ENCODE measurements around the gene ARHGAP33.
"Not testable (repeated sequence)": the region's sequence is repeated elsewhere in the genome, so short reads cannot be mapped to it uniquely, and the experiment has no call there.

Gene ARHGAP33

GRCh38 chr19:35795564-35795963 is 20.2 kb downstream of the ARHGAP33 start:
- not testable (repeated sequence) for DNase-seq

- DNase-seq = no peak
Observed at GRCh38 chr19:35796645-35797542, 21.5 kb downstream of the ARHGAP33 start.

- DNase-seq = no peak
Observed at GRCh38 chr19:35797663-35798062, 22.3 kb downstream of the ARHGAP33 start.

GRCh38 chr19:35801828-35802227 is 26.5 kb downstream of the ARHGAP33 start:
- no peak for DNase-seq

GRCh38 chr19:35805526-35806102 is 30.2 kb downstream of the ARHGAP33 start:
- no peak for DNase-seq

GRCh38 chr19:35806597-35806996 is 31.2 kb downstream of the ARHGAP33 start:
- DNase-seq = no peak

- DNase-seq = no peak
Observed at GRCh38 chr19:35807633-35808032, 32.3 kb downstream of the ARHGAP33 start.

GRCh38 chr19:35811317-35812219 is 36.2 kb downstream of the ARHGAP33 start:
- no peak for DNase-seq

GRCh38 chr19:35812220-35813042 is 37.1 kb downstream of the ARHGAP33 start, which contains the start of gene PRODH2:
PRODH2 (minus strand) TSS chr19:35812845; CDS start chr19:35812805, 40 bp downstream.
- no peak for DNase-seq

- no peak for DNase-seq
Observed at GRCh38 chr19:35813043-35813890, 37.9 kb downstream of the ARHGAP33 start.

GRCh38 chr19:35816262-35816661 is 40.9 kb downstream of the ARHGAP33 start:
- no peak for DNase-seq

- DNase-seq = no peak
Observed at GRCh38 chr19:35816846-35817245, 41.5 kb downstream of the ARHGAP33 start.

GRCh38 chr19:35818445-35818844 is 43.1 kb downstream of the ARHGAP33 start:
- DNase-seq = no peak

- DNase-seq = no peak
Observed at GRCh38 chr19:35822579-35822978, 47.2 kb downstream of the ARHGAP33 start.

- no peak for DNase-seq
Observed at GRCh38 chr19:35824150-35824549, 48.8 kb downstream of the ARHGAP33 start.

GRCh38 chr19:35828692-35829301 is 53.4 kb downstream of the ARHGAP33 start:
- no peak for DNase-seq

GRCh38 chr19:35830986-35831385 is 55.6 kb downstream of the ARHGAP33 start:
- no peak for DNase-seq

GRCh38 chr19:35832054-35832453 is 56.7 kb downstream of the ARHGAP33 start:
- DNase-seq = no peak

- no peak for DNase-seq
Observed at GRCh38 chr19:35833972-35834371, 58.6 kb downstream of the ARHGAP33 start.

- not testable (repeated sequence) for DNase-seq
Observed at GRCh38 chr19:35836096-35836495, 60.7 kb downstream of the ARHGAP33 start.

Data from CD4-positive, alpha-beta T cell treated with Interferon gamma for 1 hour (primary cell).